Cardiac fibroblast (primary cell): ENCODE measurements around the gene ACOT12.
A peak's percentile ranks its signal among the peaks of the same experiment; 100 is the strongest.

Experiments
- DNase-seq, 2 donors: peaks; one replicate each; pipeline versions ENCODE4 v3.0.0 to v3.0.0-alpha.2; 2010; ENCODE audit warnings: low read depth in 2 of 2
- H3K4me3 ChIP-seq, 2 donors: replicated peaks in 1 of 2; 1 replicate in 1 of 2; 2 replicates in 1 of 2; pipeline ENCODE4 v1.5.1; 2011; ENCODE audit warnings: low read depth in 2 of 2, low read length in 2 of 2, mild to moderate bottlenecking in 2 of 2, moderate library complexity in 1 of 2
- TF ChIP-seq, protein P1 (sequence below): IDR thresholded peaks from one replicate; pipeline ENCODE4 v1.5.1; 2011; ENCODE audit warnings: low read depth, mild to moderate bottlenecking, low read length, inconsistent platforms

The ACOT12 gene

DNA sequence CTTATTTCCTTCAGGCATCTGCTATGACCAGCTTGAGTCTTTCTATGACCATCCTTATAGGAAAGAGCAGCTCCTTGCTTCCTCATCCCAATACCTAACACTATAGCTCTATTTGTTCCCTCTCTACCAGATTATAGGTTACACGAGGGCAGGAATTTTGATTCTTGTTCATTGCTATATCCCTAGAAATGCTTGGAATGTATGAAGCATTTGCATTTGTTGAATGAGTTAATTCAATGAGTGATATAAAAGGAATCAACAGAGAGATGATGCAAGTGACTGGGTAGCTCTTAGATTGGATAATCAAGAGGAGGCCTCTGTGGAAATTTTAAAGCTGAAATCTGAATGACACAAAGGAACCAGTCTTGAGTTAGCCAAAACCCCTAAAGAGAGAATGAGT, 78.6 kb downstream of the ACOT12 start:
- H3K4me3 ChIP-seq: no peak overlapping the region
- TF ChIP-seq, protein P1, sequence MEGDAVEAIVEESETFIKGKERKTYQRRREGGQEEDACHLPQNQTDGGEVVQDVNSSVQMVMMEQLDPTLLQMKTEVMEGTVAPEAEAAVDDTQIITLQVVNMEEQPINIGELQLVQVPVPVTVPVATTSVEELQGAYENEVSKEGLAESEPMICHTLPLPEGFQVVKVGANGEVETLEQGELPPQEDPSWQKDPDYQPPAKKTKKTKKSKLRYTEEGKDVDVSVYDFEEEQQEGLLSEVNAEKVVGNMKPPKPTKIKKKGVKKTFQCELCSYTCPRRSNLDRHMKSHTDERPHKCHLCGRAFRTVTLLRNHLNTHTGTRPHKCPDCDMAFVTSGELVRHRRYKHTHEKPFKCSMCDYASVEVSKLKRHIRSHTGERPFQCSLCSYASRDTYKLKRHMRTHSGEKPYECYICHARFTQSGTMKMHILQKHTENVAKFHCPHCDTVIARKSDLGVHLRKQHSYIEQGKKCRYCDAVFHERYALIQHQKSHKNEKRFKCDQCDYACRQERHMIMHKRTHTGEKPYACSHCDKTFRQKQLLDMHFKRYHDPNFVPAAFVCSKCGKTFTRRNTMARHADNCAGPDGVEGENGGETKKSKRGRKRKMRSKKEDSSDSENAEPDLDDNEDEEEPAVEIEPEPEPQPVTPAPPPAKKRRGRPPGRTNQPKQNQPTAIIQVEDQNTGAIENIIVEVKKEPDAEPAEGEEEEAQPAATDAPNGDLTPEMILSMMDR: no peak
- DNase-seq: peak; percentile 30 to 74

- H3K4me3 ChIP-seq: no peak overlapping the region
- DNase-seq: peak in 1 of 2 donors; percentile 27
- TF ChIP-seq, protein P1: no peak
Measured at GRCh38 chr5:81314581-81314980, 79.4 kb downstream of the ACOT12 start.

GRCh38 chr5:81313686-81314085, 80.2 kb downstream of the ACOT12 start:
- TF ChIP-seq, protein P1: no peak
- DNase-seq: no peak

DNA sequence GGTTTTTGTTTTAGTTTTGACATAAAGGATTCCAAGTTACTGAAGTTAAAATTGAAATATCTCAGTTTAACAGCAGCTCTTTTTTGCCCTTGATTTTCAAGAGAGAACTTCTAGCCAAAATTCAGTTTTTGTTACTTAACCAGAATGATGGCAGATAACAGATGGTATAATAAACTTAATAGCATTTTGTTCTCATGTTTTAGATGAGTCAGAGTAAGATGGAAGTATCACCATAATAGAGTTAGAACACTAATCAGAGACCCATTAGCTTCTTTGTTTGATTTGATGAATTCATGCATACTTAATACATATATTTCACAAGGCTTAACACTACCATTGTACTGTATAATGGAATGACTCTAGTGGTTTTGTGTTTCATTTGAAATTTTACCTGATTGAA, 80.7 kb downstream of the ACOT12 start:
- DNase-seq: no peak
- TF ChIP-seq, protein P1: no peak
- no peak overlapping the region for H3K4me3 ChIP-seq

More at GRCh38 chr5:81313686-81314085, 80.2 kb downstream of the ACOT12 start:
- no peak overlapping the region for H3K4me3 ChIP-seq

- TF ChIP-seq, protein P1: no peak
- H3K4me3 ChIP-seq: no peak overlapping the region
- no peak for DNase-seq
Measured at GRCh38 chr5:81310402-81311063, 83.4 kb downstream of the ACOT12 start.

GRCh38 chr5:81308836-81309235, 85.1 kb downstream of the ACOT12 start:
- TF ChIP-seq, protein P1: no peak
- no peak for DNase-seq
- H3K4me3 ChIP-seq: no peak overlapping the region

- no peak for DNase-seq
- TF ChIP-seq, protein P1: no peak
- H3K4me3 ChIP-seq: no peak overlapping the region
Measured at GRCh38 chr5:81305785-81306184, 88.1 kb downstream of the ACOT12 start.
